ENCODE measurements around the gene DNAH6.
"Not testable (repeated sequence)": the region's sequence is repeated elsewhere in the genome, so short reads cannot be mapped to it uniquely, and the experiment has no call there.

DNAH6 gene

GRCh38 chr2:84534225-84534624, 17.9 kb downstream of the DNAH6 start:
- DNase-seq (ENCODE audit: insufficient read length, low spot score): no peak
- peak; percentile 75 for FAIRE-seq
- no peak for TF ChIP-seq CTCF (IDR thresholded peaks at IDR 0.05; ENCODE audit: insufficient read depth, missing control alignments)

- no peak for DNase-seq (ENCODE audit: insufficient read length, low spot score)
- no peak for FAIRE-seq
- TF ChIP-seq CTCF (IDR thresholded peaks at IDR 0.05; ENCODE audit: insufficient read depth, missing control alignments): no peak
Observed at GRCh38 chr2:84537251-84537650, 21.0 kb downstream of the DNAH6 start.

GRCh38 chr2:84539729-84540128, 23.4 kb downstream of the DNAH6 start:
- no peak for DNase-seq (ENCODE audit: insufficient read length, low spot score)
- no peak for FAIRE-seq
- no peak for TF ChIP-seq CTCF (IDR thresholded peaks at IDR 0.05; ENCODE audit: insufficient read depth, missing control alignments)

GRCh38 chr2:84545005-84545404, 28.7 kb downstream of the DNAH6 start:
- FAIRE-seq: no peak
- no peak for DNase-seq (ENCODE audit: insufficient read length, low spot score)
- TF ChIP-seq CTCF (IDR thresholded peaks at IDR 0.05; ENCODE audit: insufficient read depth, missing control alignments): no peak

GRCh38 chr2:84546551-84546950, 30.3 kb downstream of the DNAH6 start:
- FAIRE-seq (no peak), DNase-seq (ENCODE audit: insufficient read length, low spot score) (no peak)

GRCh38 chr2:84548303-84548702, 32.0 kb downstream of the DNAH6 start:
- FAIRE-seq: no peak

More at GRCh38 chr2:84546551-84546950, 30.3 kb downstream of the DNAH6 start:
- TF ChIP-seq CTCF (IDR thresholded peaks at IDR 0.05; ENCODE audit: insufficient read depth, missing control alignments): no peak

GRCh38 chr2:84550916-84551315, 34.6 kb downstream of the DNAH6 start:
- TF ChIP-seq CTCF (IDR thresholded peaks at IDR 0.05; ENCODE audit: insufficient read depth, missing control alignments): no peak
- no peak for DNase-seq (ENCODE audit: insufficient read length, low spot score)
- FAIRE-seq: no peak

More at GRCh38 chr2:84548303-84548702, 32.0 kb downstream of the DNAH6 start:
- no peak for DNase-seq (ENCODE audit: insufficient read length, low spot score)
- no peak for TF ChIP-seq CTCF (IDR thresholded peaks at IDR 0.05; ENCODE audit: insufficient read depth, missing control alignments)

GRCh38 chr2:84551526-84551925, 35.2 kb downstream of the DNAH6 start:
- not testable (repeated sequence) for FAIRE-seq; DNase-seq (ENCODE audit: insufficient read length, low spot score)
